GM19438 (cell line): Measurements from ENCODE around the gene NUP93.
"Not testable (repeated sequence)": the region's sequence is repeated elsewhere in the genome, so short reads cannot be mapped to it uniquely, and the experiment has no call there.

ENCODE experiments used
- ATAC-seq: cut with Tn5 transposase; IDR thresholded peaks from one replicate; pipeline ENCODE4 v1.9.1; 2021; ENCODE audit warnings: low read depth; ENCODE audit not compliant: unreplicated experiment

NUP93 gene

DNA sequence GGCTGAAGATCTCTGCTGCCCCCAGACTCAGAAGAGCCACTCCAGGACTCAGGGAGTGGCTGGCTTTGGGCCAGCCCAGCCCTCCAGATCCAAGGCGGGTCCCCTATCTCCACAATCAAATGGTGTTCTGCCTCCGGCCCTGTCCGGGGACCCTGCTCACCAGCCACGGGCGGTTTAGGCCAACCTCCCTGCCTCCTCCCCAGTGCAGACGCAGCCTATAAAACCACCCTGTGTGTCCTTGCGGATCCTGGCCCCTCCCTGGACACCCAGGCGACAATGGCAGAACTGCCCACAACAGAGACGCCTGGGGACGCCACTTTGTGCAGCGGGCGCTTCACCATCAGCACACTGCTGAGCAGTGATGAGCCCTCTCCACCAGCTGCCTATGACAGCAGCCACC lies 135.0 kb downstream of the NUP93 start, which contains the start of gene SLC12A3:
TSS of gene SLC12A3 (plus strand) at position 248 of the 400 bp plus-strand sequence. CDS start at position 277, 29 bp downstream.
- no peak for ATAC-seq

DNA sequence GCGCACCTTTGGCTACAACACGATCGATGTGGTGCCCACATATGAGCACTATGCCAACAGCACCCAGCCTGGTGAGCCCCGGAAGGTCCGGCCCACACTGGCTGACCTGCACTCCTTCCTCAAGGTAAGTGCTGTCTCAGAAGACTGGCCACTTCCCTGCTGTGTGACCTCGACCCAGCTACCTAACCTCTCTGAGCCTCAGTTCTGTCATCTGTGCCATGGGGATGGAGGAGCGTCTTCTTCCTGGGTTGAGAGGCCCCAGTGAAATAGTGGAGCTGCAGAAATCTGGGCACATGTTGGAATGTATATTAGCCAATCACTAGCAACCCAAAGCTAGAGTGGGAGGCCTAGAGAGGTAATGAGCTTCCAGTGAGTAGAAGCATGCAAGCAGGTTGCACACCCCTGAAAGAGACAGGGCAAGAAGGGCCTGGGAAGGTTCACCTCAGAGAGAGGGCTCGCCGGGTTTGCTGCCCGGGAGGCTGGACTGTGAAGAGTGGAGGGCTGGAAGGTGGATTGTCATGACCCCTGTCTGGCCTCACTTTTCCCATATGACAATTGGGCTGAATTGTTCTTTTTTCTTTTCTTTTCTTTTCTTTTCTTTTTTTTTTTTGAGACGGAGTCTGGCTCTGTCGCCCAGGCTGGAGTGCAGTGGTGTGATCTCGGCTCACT lies 135.6 kb downstream of the NUP93 start:
- no peak for ATAC-seq

DNA sequence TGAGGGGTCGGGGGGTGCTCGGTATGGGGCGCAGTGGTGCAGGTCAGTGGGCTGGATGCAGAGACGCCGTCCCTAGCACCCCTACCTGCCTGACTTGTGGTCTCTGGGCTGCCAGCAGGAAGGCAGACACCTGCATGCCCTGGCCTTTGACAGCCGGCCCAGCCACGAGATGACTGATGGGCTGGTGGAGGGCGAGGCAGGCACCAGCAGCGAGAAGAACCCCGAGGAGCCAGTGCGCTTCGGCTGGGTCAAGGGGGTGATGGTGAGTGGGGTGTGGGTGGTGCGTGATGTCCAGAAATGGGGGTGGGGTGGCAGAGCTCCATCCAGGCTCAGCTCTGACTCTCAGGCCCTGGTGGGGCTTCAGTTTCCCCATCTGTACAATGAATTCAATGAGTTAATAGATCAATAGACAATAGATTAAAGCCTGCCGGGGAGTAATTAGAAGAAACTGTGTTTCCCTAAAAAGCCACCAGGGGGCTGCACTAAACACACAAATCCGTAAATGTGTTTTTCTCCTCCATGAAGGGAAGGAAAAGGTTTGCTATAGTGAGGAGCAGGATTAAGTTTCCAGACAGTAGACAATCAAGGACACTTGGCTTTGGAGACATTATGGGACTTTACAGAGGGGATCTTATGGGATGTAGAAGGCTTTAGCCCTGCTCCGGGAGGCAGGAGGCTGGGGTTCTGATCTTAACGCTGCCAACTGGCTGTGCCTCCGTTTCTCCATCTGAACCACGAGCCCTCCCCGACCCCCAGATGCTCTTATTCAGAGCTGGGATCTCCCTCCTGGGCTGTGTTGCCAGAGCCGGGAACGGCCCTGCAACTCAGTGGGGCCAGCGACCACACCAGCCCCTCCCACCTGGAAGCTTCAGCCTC lies 137.3 kb downstream of the NUP93 start:
- no peak for ATAC-seq

DNA sequence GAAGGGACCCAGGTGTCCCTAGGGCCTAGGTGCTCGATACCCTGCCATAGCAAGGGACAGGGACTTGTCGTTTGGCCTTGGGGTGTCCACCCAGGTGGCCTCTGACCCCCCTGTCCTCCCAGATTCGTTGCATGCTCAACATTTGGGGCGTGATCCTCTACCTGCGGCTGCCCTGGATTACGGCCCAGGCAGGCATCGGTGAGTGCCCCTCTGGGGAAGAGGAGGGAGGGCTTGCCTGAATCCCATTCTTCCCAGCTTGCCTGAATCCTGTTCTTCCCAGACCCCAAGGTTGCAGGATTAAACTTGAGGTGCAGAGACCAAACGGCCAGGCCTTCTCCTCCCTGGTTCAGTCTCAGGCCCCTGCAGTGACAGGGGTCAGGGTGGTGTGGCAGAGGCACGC lies 138.2 kb downstream of the NUP93 start:
- ATAC-seq, result no peak

DNA sequence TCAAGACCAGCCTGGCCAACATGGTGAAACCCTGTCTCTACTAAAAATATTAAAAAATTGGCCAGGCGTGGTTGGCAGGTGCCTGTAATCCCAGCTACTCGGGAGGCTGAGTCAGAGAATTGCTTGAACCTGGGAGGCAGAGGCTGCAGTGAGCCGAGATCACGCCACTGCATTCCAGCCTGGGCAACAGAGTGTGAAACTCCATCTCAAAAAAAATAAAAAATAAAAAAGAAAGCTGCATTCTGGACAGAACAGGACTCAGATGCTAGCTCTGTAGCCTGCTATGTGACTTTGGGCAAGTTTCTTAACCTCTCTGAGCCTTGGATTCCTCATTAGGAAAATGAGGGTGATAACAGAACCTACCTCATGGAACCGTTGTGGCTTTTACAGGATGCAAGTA lies 138.8 kb downstream of the NUP93 start:
- not testable (repeated sequence) for ATAC-seq

DNA sequence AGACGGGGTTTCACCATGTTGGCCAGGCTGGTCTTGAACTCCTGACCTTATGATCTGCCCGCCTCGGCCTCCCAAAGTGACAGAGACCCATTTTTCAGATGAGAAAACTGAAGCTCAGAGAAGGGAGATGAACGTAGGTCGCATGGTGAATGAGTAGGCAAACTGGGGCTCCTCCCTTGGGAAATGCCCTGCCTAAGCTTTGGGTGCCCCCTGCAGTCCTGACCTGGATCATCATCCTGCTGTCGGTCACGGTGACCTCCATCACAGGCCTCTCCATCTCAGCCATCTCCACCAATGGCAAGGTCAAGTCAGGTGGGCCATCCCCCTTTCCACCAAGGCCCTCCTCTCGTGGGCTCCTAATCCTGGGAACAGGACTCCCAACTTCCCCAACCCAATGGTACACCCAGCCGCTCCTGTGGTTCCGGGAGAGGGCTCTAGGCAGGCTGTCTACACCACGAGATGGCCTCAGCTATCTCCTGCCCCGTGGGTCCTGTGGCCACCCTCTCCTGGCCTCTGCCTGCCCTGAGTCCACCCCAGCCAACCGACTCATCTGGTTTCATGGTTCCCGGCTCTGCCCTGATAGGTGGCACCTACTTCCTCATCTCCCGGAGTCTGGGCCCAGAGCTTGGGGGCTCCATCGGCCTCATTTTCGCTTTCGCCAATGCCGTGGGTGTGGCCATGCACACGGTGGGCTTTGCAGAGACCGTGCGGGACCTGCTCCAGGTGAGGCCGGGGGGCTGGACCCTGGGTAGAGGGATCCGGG lies 139.8 kb downstream of the NUP93 start:
- no peak for ATAC-seq

DNA sequence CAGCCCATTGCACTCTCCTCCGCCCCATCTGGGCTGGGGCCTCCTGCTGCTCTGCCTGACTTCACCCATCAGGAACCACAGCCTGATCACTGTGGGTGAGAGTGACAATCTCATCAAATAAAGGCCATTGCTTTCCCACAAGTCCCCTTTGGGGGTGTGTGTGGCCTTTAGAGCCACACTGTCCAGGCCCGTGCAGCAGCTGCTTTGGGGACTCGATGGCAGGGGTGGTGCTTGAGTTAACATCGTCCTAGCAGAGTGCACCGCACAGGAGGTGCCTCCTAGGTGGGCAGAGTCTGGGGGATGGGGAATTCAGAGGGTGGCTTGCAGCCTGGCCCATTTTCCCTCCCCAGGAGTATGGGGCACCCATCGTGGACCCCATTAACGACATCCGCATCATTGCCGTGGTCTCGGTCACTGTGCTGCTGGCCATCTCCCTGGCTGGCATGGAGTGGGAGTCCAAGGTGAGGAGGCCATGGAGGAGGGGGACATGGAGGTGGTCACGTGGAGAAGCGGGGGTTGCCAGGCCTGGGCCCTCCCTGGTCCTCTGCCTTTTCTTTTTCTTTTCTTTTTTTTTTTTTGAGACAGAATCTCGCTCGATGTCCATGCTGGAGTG lies 140.5 kb downstream of the NUP93 start:
- ATAC-seq, result no peak

DNA sequence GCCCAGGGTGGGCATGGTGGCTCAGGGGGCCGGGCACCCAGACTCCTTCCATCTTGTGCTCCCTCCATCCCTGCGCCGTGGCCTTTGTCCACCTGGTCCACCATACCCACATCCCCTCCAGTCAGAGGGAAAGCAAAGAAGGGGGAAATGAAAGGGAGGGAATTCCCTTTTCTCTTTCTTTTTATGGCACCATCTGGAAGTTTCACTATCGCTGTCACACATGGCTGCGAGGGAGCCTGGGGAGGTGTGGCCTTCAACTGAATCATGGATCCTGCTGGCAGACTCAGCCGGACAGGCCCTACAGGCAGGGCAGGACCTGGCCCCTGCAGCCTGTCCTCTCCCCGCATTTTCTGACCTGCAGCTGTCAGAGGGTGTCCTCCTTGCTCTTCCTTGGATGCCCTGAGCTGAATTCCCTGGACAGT lies 141.3 kb downstream of the NUP93 start:
- ATAC-seq, result no peak

DNA sequence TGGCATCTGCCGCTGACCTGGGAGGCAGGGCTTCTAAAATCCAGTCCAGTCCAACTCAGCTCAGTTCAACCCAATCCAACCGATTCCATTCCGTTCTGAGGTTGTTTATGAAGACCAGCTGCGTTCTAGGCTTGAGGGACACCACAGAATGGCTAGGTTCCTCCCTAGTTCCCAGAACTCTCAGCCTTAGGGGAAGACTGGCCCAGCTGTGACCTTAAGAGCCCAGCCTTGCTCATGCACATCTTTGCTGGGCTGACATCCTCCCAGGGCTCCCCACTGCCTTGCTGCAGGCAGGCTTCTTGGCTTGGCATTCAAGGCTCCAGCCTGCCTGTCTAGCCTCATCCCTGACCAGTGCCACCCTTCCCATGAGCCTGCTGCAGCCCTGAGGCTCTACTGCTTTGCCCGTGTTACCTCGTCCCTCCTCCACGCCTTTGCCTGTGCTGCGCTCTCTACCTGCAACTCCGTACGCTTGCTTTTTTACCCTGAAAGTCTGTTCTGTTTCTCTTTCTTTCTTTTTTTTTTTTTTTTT lies 143.0 kb downstream of the NUP93 start:
- no peak for ATAC-seq

DNA sequence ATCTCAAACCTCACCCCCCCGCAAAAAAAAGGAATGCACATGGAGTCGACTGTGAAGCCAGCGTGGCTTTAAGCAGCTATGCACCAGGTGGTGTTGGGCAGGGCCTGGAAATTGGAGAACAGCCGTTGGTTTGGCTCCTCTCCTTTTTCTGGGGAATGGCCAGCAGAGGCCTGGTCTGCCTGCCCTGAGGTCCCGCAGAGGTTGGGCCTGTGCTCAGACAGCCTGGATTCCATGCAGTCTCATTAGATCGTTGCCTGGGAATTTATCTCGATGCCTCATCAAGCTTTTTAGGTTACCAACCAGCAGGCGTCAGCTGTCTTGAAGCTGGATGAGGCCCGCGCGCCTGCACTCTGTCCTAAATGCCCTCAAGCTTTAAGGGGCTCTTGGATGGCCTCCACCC lies 144.9 kb downstream of the NUP93 start:
- no peak for ATAC-seq

DNA sequence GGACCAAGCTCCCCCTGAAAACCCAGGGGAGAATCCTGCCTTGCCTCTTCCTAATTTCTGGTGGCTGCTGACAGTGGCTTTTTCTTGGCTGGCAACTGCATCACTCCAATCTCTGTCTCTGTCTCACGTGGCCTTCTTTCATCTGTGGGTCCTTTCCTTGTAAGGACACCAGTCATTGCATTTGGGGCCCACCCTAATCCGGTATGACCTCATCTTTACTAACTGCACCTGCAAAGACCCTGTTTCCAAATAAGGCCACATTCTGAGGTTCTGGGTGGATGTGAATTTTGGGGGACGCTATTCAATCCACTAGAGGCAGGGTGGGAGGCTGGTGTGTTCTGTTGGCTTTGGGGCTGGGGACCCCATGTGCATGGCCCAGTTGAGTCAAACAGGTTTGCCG lies 146.1 kb downstream of the NUP93 start:
- ATAC-seq, result no peak

DNA sequence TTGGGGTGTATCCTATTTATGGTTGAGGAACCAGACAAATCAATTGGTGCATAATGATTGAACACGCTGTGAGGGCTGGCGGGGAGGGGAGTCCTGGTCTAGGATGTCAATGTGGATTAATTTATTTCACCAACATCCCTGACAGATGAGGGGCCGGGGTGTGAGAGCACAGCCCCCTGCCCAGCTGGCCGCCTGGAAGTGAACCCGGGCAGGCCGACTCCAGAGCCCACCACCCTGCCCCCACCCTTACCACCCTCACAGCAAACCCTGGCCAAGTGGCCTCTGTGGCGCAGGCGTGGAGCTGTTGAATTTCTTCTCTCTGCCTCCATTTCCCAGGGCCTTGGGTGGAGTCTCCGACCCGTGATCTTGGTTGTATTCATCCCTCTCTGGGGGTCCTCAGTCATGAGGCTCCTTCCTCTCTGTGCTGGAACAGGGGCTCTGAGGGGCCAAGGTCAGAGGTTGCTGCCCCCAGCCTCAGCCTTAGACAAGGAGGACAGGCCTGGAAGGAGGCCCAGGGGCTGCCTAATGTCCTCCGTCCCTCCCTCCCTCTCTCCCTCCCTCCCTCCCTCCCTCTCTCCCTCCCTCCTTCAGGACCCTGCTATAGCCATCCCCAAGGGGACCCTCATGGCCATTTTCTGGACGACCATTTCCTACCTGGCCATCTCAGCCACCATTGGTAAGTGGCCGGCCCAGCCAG lies 147.7 kb downstream of the NUP93 start:
- ATAC-seq, result no peak

DNA sequence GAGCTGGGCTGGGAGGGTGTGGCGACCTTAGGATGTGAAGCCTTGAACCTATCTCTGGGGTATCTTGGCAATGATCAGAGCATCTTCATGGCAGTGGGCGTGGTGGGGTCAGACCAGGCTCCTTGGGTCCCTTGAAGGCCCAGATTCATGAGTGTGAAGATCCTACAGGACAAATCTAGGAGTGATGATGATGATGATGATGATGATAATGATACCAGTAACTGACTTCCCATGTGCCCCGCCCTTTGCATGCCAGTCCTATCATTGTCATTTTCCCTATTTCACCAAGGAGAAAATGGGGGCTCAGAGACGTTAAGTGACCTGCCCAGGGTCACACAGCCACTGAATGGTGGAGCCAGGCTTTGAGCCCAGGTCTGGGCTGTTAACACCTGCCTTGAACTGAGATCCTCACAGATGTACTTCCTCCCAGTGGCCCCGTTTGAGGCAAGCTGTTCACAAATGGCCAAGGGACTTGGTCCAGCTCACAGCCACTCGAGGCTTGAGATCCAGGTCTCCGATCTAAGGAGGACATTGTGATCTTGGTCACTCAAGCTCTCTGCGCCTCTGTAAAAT lies 148.4 kb downstream of the NUP93 start:
- no peak for ATAC-seq

DNA sequence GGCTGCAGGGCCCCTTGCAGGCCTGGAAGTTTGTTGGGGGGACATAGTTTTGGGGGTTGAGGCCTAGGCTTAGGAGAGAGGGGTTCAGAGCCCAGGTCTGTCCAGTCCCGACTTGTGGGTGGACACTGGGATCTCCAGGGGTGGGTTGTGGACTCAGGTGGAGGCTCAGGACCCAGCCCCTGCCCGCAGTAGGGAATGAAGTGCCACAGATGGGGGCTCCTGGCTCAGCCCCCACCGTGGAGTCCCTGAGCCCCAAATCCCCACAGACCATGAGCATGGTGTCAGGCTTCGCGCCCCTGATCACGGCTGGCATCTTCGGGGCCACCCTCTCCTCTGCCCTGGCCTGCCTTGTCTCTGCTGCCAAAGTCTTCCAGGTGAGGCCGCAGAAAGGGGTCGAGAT lies 149.3 kb downstream of the NUP93 start:
- no peak for ATAC-seq

DNA sequence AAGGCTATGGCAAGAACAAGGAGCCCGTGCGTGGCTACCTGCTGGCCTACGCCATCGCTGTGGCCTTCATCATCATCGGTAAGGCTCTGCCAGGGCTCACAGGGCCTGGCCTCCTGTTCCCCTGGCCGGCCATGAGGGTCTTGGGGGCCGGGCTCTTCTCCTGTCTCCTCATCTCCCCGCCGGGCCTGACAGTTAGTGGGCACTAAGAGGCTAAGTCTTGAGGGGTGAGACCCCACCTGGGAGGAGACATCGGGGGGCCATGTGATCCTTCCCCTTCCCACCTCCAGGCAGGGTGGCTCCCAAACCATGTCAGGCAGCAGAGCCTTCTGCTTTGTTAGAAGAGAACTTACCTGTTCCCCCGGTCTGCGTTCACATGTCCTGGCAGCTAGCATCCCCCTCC lies 150.2 kb downstream of the NUP93 start:
- ATAC-seq, result no peak

DNA sequence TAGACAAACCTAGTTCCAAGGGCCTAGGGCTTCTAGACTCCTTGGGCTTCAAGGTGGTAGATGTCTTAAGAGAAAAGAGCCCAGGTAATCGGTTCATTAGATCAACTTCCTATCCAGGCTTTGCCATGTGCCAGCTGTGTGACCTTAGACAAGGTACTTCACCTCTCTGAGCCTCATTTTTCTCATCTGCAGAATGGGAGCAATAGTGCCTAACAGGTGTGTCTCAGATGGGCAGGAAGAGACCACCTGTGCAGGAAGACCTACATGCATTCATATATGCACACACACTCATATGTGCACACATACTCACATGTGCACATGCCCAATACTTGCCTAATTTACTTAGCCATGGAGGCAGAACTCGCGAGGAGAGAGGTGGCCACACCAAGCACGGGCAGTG lies 150.8 kb downstream of the NUP93 start:
- no peak for ATAC-seq

DNA sequence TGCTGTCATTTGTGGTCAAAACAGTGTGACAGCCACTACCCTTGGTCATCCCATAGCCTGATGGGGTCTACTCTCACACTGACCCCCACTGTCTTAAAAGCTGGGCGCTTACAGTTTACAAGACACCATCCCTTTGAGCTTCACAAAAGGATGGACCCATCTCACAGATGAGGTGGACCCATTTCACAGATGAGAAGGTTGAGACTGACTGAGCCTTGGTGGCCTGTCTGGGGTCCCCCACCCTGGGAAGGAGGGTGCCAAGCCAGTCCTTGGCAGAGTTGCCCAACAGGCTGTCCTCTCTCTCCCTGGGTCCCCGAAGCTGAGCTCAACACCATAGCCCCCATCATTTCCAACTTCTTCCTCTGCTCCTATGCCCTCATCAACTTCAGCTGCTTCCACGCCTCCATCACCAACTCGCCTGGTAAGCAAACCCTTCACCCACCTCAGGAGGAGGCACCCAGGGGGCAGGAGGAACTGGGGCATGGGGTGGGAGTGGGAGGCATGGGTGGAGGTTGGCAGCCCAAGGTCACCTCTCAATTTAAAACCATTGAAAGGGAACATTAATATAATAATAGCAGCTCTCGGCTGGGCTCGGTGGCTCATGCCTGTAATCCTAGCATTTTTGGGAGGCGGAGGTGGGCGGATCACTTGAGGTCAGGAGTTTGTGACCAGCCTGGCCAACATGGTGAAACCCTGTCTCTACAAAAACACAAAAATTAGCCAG lies 152.3 kb downstream of the NUP93 start:
- ATAC-seq, result no peak

DNA sequence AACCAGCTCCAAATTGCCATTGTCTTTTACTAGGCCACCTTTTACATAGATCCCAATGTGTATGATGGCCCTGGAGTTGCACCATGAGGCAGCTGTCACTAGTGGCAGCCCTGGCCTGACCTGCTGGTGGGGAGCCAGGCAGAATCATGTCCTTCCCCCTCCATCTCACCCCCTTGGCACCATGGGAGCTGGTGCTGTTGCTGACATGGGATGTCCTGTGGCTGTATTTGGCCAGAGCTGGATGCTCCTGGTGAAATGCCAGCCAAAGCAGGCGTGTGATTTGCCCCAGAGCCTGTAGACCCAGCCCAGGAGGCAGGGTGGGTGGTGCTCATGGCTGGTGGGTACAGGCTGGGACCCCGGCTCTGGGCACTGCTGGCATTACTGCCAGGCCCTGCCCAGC lies 153.7 kb downstream of the NUP93 start:
- no peak for ATAC-seq

DNA sequence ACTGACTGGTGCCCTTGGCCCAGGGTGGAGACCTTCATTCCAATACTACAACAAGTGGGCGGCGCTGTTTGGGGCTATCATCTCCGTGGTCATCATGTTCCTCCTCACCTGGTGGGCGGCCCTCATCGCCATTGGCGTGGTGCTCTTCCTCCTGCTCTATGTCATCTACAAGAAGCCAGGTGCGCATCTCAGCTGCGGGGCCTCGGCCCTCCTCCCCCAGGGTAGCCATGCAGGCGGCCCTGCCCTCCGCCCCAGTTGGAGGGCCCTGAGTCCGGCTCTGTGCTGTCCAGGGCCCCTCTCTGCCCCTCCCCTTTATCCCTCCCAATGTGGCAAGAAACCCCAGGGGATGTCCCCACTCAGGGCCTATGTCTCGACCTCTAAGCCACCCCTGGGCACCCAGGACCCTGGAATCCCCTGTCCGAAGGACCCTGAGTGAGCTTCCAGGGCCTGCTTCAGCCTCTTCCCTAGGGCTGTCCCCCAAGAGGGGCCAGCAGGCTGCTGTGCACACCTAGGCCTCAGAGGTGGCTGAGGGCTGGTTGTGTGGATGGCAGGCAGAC lies 154.2 kb downstream of the NUP93 start:
- ATAC-seq, result no peak
